HG03571 (cell line): ENCODE data around the gene CARD16.

Experiments
- ATAC-seq: cut with Tn5 transposase; IDR thresholded peaks from one replicate; pipeline ENCODE4 v1.9.1; 2021; ENCODE audit not compliant: unreplicated experiment

The CARD16 gene

DNA sequence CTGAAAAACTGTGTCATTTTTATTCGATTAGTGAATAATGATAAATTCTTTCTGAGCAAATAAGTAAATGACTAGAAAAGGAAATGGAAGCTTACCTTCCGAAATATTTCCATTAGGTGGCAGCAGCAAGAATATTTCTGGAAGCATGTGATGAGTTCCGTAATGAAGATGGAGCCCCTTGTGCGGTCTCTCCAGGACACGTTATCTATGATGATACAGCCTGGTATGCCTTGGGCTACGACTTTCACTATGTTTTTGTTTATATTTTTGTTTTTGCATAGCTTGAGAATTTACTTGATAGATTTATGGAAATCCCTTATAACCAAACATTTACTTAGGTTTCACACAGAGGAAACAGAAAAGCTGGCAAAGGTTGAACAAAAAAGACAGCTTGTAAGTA, 47.8 kb downstream of the CARD16 start:
- ATAC-seq = no peak

DNA sequence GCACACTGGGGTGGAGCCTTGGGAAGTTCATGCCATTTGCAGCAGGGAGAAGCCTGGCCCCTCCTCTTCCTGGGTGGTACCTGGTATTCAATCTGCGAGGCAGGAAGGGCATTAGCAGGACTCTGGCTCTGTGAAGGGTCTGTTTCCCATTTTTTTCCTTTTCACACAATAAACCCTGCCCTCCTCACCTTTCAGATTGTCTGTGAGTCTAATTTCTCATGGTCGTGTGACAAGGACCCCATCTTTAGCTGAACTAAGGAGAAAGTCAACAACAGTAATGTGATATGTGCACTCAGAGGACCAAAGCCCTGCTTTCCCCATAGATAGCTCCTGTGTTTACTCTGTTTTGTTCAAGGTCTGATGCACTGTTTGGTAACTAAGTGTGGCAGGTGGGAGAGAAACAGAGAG, 50.1 kb downstream of the CARD16 start:
- ATAC-seq = no peak

DNA sequence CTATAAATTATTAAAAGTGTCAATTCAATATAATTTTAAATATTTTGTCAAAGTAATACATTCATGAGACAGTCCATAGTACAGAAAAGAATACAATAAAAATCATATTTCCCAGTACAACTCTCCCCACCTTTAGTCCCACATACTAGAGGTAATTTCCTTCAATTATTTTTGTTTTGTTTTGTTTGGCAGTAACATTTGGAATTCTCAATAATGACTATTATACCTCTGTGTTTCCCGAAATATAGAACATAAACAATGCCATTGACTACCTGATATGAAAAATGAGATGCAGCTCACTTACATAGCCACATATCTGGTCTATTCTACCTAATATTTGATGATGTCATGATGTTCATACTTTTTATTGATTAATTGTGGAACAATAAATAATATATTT, 52.4 kb downstream of the CARD16 start:
- no peak for ATAC-seq

- ATAC-seq = no peak
Observed at GRCh38 chr11:104991994-104992393, 53.1 kb downstream of the CARD16 start.
